HepG2 (cell line): Measurements from ENCODE around the gene SEMA3C. TPM values are rescaled to one million over a fixed set of nuclear protein-coding genes. Genes with fewer than 3 reads are reported as not detected.

ENCODE experiments used
- ATAC-seq: fragments of 200-7000 bp; cut with Tn5 transposase; 3 replicates; pipeline ENCODE4 v1.9.1; 2020; ENCODE audit warnings: mild to moderate bottlenecking, moderate library complexity
- BruUV-seq: library from RNA; stranded (reverse); fragments of 400-500 nt; replicated peaks from 2 replicates; lab custom pipeline; 2021; lab: Mats Ljungman, UMichigan
- CTCF ChIA-PET: fragments of 300-600 bp; formaldehyde crosslinking; extraction: SDS; loops from one replicate; lab custom pipeline; 2021; ENCODE audit warnings: low total read pairs, inconsistent platforms, low intra/inter-chr PET ratio; lab: Yijun Ruan, JAX
- POLR2A ChIA-PET: fragments of 350-600 bp; sonication (Branson Sonifier 250); formaldehyde crosslinking; loops from one replicate; lab custom pipeline; 2020; ENCODE audit warnings: antibody characterized with exemption, inconsistent platforms; lab: Yijun Ruan, JAX
- DNase-seq: peaks from one replicate; pipeline ENCODE4 v3.0.0-alpha.2; 2015; ENCODE audit warnings: low spot score
- FAIRE-seq: peaks from 3 replicates; lab custom pipeline; 2011; peaks lifted over from hg19 to GRCh38; lab: Jason Lieb, UNC
- H2AFZ ChIP-seq: one replicate; pipeline ENCODE4 v1.6.1; 2011; ENCODE audit warnings: low read length, inconsistent platforms
- H3K27ac ChIP-seq: fragments of 300-600 bp; 3 replicates; pipeline ENCODE4 v1.8.0; 2011; ENCODE audit warnings: mixed run types, mild to moderate bottlenecking, mixed read lengths, low read length, inconsistent platforms; ENCODE audit not compliant: insufficient read depth; ENCODE audit errors: extremely low read length
- H3K27me3 ChIP-seq, 2 experiments: fragments of 200-600 bp in 1 of 2; 2 replicates in 1 of 2; 3 replicates in 1 of 2; pipeline versions ENCODE4 v1.6.0 to v1.8.0; 2011; ENCODE audit warnings: low read length in 2 of 2, mild to moderate bottlenecking in 2 of 2, moderate library complexity in 2 of 2, inconsistent platforms in 1 of 2; ENCODE audit not compliant: insufficient read depth in 2 of 2, control insufficient read depth in 1 of 2
- H3K36me3 ChIP-seq, 2 experiments: fragments of 200-600 bp in 1 of 2; replicated peaks in 1 of 2; 2 replicates in 1 of 2; 3 replicates in 1 of 2; pipeline versions ENCODE4 v1.5.1 to v1.8.0; 2011; ENCODE audit warnings: low read length in 2 of 2, inconsistent platforms in 1 of 2; ENCODE audit not compliant: insufficient read depth in 2 of 2, control insufficient read depth in 1 of 2
- H3K4me1 ChIP-seq: 2 replicates; pipeline ENCODE4 v1.5.1; 2012; ENCODE audit warnings: low read length, inconsistent platforms; ENCODE audit not compliant: insufficient read depth
- H3K4me2 ChIP-seq: 2 replicates; pipeline ENCODE4 v1.6.0; 2011; ENCODE audit warnings: low read depth, low read length, inconsistent platforms
- H3K4me3 ChIP-seq, 3 experiments: fragments of 200-600 bp in 1 of 3; sonication (generic), shearing (Covaris generic) in 1 of 3; replicated peaks in 1 of 3; 2 replicates each; pipeline ENCODE4 v1.5.1; 2011 to 2016; ENCODE audit warnings: low read length in 3 of 3, inconsistent platforms in 2 of 3, low read depth in 2 of 3, mild to moderate bottlenecking in 2 of 3, control low read depth in 1 of 3, mixed read lengths in 1 of 3; ENCODE audit not compliant: insufficient read depth in 1 of 3
- H3K79me2 ChIP-seq: one replicate; pipeline ENCODE4 v1.6.1; 2011; ENCODE audit warnings: low read length, inconsistent platforms; ENCODE audit not compliant: insufficient read depth
- H3K9ac ChIP-seq: 2 replicates; pipeline ENCODE4 v1.6.0; 2011; ENCODE audit warnings: mild to moderate bottlenecking, low read depth, low read length, inconsistent platforms; ENCODE audit not compliant: insufficient read depth
- H3K9me3 ChIP-seq: 2 replicates; pipeline ENCODE4 v1.5.1; 2012; ENCODE audit warnings: mild to moderate bottlenecking, low read length
- H4K20me1 ChIP-seq: 2 replicates; pipeline ENCODE4 v1.6.0; 2011; ENCODE audit warnings: inconsistent platforms, mild to moderate bottlenecking, low read length, moderate library complexity; ENCODE audit not compliant: insufficient read depth
- ASH2L ChIP-seq: fragments of 300-600, 200-600 bp; sonication (generic); IDR thresholded peaks from 2 replicates; pipeline ENCODE4 v1.7.0; 2017; ENCODE audit warnings: low read depth, mild to moderate bottlenecking, moderate library complexity, mixed read lengths, low read length; ENCODE audit not compliant: insufficient read length
- DMTF1 ChIP-seq: sonication (generic); formaldehyde crosslinking; IDR thresholded peaks from 2 replicates; pipeline ENCODE4 v1.4.0; 2020; ENCODE audit warnings: mild to moderate bottlenecking, missing genetic modification reagents
- ISL2 ChIP-seq: sonication (generic); formaldehyde crosslinking; IDR thresholded peaks from 2 replicates; pipeline ENCODE4 v1.5.0; 2020; ENCODE audit warnings: missing genetic modification reagents
- KDM4B ChIP-seq: sonication (generic); formaldehyde crosslinking; IDR thresholded peaks from 2 replicates; pipeline ENCODE4 v1.4.0; 2020; ENCODE audit warnings: missing genetic modification reagents
- MBNL3 ChIP-seq: fragments of 250-450 bp; sonication (Bioruptor Pico); conservative IDR thresholded peaks from 2 replicates; pipeline ENCODE4 v1.8.0; 2022; ENCODE audit warnings: mild to moderate bottlenecking, inconsistent platforms
- MIER3 ChIP-seq: IDR thresholded peaks from 2 replicates; pipeline ENCODE4 v1.6.1; 2016; ENCODE audit warnings: missing compliant biosample characterization, borderline replicate concordance
- PAXIP1 ChIP-seq: sonication (generic); formaldehyde crosslinking; conservative IDR thresholded peaks from 2 replicates; pipeline ENCODE4 v1.4.0; 2020; ENCODE audit warnings: mild to moderate bottlenecking, missing genetic modification reagents, moderate library complexity
- PRPF4 ChIP-seq: fragments of 200-400 bp; formaldehyde crosslinking; IDR thresholded peaks from 2 replicates; pipeline ENCODE4 v1.6.1; 2016; ENCODE audit warnings: low read length, low read depth; ENCODE audit not compliant: poor library complexity, severe bottlenecking
- RARG ChIP-seq: sonication (generic); formaldehyde crosslinking; IDR thresholded peaks from 2 replicates; pipeline ENCODE4 v1.4.0; 2020; ENCODE audit warnings: low read depth, mild to moderate bottlenecking, missing genetic modification reagents
- SRSF1 ChIP-seq: fragments of 200-400 bp; formaldehyde crosslinking; optimal IDR thresholded peaks from 2 replicates; pipeline ENCODE3; 2017; ENCODE audit warnings: mild to moderate bottlenecking, low read depth, low read length, moderate library complexity
- WGBS: methylation state at CpG from one replicate; pipeline ENCODE4 v1.1.6; 2017; ENCODE audit warnings: low lambda C conversion rate; 5-methylcytosine and 5-hydroxymethylcytosine counted together
- in situ Hi-C: cut with HindIII; loops from 2 replicates; pipeline ENCODE4 v1.10.0; 2017; ENCODE audit warnings: low pct_unique_long_range_greater_than_20kb; ENCODE audit not compliant: extremely low pct_ligation_motif_present
- intact Hi-C: fragments of 100-400 bp; cut with micrococcal nuclease; formaldehyde crosslinking; loops from one replicate; pipeline ENCODE4 v1.10.0; 2022; ENCODE audit not compliant: unreplicated experiment
- polyA plus RNA-seq, 8 experiments: library from polyadenylated mRNA; depleted of rRNA in 3 of 8; stranded (reverse) in 7 of 8; unstranded in 1 of 8; fragments of >200 nt; fragmentation: Illumina TruSeq in 4 of 8; extraction: Trizol in 4 of 8; gene quantifications; 2 replicates each; pipeline versions ENCODE4 v1.2.1 to v1.2.3, GENCODE V29; 2011 to 2016; ENCODE audit warnings: low read depth in 4 of 8, missing spikeins in 1 of 8, mixed read lengths in 1 of 8; ENCODE audit not compliant: insufficient read depth in 1 of 8
- total RNA-seq, 5 experiments: library from RNA; depleted of rRNA; stranded (reverse); fragments of >200 nt; fragmentation: Illumina TruSeq; extraction: Trizol; gene quantifications; 2 replicates each; pipeline ENCODE4 v1.2.3, GENCODE V29; 2016; ENCODE audit warnings: low read depth in 1 of 5
- TF ChIP-seq, protein P1 (sequence below): sonication (generic); formaldehyde crosslinking; IDR thresholded peaks from 2 replicates; pipeline ENCODE4 v1.9.0; 2021; ENCODE audit warnings: missing genetic modification reagents, mild to moderate bottlenecking, borderline replicate concordance

Gene SEMA3C
- total and polyA plus RNA-seq, 2 of the 13 experiments (the other 11 are each of a cell fraction or from before 2014, with no cell fraction given), result 0.05 to 0.13 TPM

DNA sequence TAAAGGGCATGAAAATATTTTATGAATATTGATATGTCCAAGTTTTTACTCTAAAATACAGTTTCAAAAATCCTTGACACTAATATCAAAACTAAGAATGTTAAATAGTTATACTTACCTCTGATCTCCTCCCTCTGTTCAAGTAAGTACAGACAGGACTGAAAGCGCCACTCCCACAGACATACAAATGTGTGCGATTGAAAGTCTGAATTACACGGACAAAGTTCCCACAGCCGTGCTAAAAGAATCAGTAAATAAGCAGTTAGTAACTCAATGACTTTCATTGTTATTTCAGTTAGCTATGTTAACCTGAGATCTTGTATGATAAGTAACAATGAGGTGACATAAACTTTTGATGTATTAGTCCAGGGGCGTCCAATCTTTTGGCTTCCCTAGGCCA is 100.7 kb downstream of the SEMA3C start:
- H4K20me1 ChIP-seq, result no peaks in the 10 kb centered on the region
- no TSS peak for BruUV-seq
- H3K4me2 ChIP-seq, result no peak overlapping the region
- intact Hi-C loops, result no loop called here
- no peaks in the 10 kb centered on the region for H3K9me3 ChIP-seq
- in situ Hi-C loops, result no loop called here
- DNase-seq, result no peak
- H2AFZ ChIP-seq, result no peak overlapping the region
- no peak for FAIRE-seq
- WGBS, result 33% methylated on average over 5 of the region's 5 CpGs
- no peaks in the 10 kb centered on the region for H3K36me3 ChIP-seq
- H3K27ac ChIP-seq, result no peak overlapping the region
- ChIA-PET POLR2A (no interaction called here), CTCF (no interaction called here)
- H3K4me3 ChIP-seq, result no peak overlapping the region
- TF ChIP-seq ASH2L, result no peak
- TF ChIP-seq KDM4B (CRISPR knock-in tag), result no peak
- no peak for TF ChIP-seq PAXIP1
- TF ChIP-seq MIER3 (CRISPR knock-in tag), result no peak
- no peak for ATAC-seq
- no peak overlapping the region for H3K9ac ChIP-seq
- H3K79me2 ChIP-seq, result no peaks in the 10 kb centered on the region
- no peaks in the 10 kb centered on the region for H3K4me1 ChIP-seq
- no peaks in the 10 kb centered on the region for H3K27me3 ChIP-seq

GRCh38 chr7:80816806-80817205 is 102.0 kb downstream of the SEMA3C start:
- ATAC-seq (no peak), FAIRE-seq (no peak), DNase-seq (no peak)
- no peaks in the 10 kb centered on the region for H3K27me3 ChIP-seq
- ChIA-PET POLR2A (no interaction called here), CTCF (no interaction called here)
- no peaks in the 10 kb centered on the region for H3K9me3 ChIP-seq
- in situ Hi-C loops (no loop called here), intact Hi-C loops (no loop called here)
- H4K20me1 ChIP-seq, result no peaks in the 10 kb centered on the region
- H2AFZ ChIP-seq, result no peak overlapping the region
- no TSS peak for BruUV-seq
- no peaks in the 10 kb centered on the region for H3K79me2 ChIP-seq
- no peak overlapping the region for H3K4me2 ChIP-seq
- no peak overlapping the region for H3K4me3 ChIP-seq
- no peak overlapping the region for H3K27ac ChIP-seq
- no peak overlapping the region for H3K9ac ChIP-seq
- no peaks in the 10 kb centered on the region for H3K36me3 ChIP-seq
- 7% methylated on average over 2 of the region's 2 CpGs for WGBS
- H3K4me1 ChIP-seq, result no peaks in the 10 kb centered on the region
- TF ChIP-seq MBNL3 (CRISPR knock-in tag) (no peak), DMTF1 (no peak), PRPF4 (no peak), ISL2 (CRISPR knock-in tag) (no peak), RARG (CRISPR knock-in tag) (no peak), SRSF1 (no peak)
- TF ChIP-seq, protein P1, sequence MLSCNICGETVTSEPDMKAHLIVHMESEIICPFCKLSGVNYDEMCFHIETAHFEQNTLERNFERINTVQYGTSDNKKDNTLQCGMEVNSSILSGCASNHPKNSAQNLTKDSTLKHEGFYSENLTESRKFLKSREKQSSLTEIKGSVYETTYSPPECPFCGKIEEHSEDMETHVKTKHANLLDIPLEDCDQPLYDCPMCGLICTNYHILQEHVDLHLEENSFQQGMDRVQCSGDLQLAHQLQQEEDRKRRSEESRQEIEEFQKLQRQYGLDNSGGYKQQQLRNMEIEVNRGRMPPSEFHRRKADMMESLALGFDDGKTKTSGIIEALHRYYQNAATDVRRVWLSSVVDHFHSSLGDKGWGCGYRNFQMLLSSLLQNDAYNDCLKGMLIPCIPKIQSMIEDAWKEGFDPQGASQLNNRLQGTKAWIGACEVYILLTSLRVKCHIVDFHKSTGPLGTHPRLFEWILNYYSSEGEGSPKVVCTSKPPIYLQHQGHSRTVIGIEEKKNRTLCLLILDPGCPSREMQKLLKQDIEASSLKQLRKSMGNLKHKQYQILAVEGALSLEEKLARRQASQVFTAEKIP, result no peak
